ENCODE data around the gene IL36A.

IL36A gene

GRCh38 chr2:113053666-113054065, 48.4 kb downstream of the IL36A start:
- DNase-seq = no peak

- no peak for DNase-seq
Observed at GRCh38 chr2:113054066-113054465, 48.8 kb downstream of the IL36A start.

- DNase-seq = no peak
Observed at GRCh38 chr2:113056521-113056920, 51.3 kb downstream of the IL36A start.

GRCh38 chr2:113057117-113057516, 51.9 kb downstream of the IL36A start:
- DNase-seq = no peak
